NT2/D1 (cell line): ENCODE results near the gene MIB1.

Source experiments
- SUZ12 ChIP-seq: IDR thresholded peaks from 2 replicates; pipeline ENCODE4 v1.6.1; 2011; ENCODE audit not compliant: insufficient read length, insufficient read depth; ENCODE audit errors: extremely low read depth
- YY1 ChIP-seq: IDR thresholded peaks from 2 replicates; pipeline ENCODE4 v1.6.1; 2011; ENCODE audit not compliant: insufficient read length, insufficient read depth
- ZNF274 ChIP-seq: IDR thresholded peaks from 2 replicates; pipeline ENCODE4 v1.6.1; 2011; ENCODE audit warnings: mild to moderate bottlenecking, low read depth, low read length

DNA sequence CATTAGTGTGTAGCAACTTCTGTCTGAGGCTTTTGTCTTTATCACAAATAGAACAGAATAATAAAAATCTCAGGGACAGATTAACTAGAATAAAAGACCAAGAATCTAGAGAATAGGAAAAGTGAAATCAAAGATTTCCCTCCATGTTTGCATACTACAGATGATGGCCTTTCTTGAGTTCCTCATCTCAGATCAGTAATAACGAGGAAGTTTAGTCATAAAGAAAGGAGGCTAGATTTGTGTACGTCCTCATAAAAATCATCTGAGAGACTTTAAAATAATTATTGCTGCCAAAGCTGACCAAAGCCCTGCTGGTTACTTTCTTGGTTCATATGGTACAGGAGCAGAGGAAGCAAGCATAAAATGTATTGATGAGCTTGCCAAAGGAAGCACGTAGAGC lies 117.3 kb downstream of the MIB1 start:
- TF ChIP-seq SUZ12 (no peak), ZNF274 (no peak), YY1 (no peak)
